Prostate gland (tissue), 2 donors: ENCODE results near the gene EVC2. TPM values are rescaled to one million over a fixed set of nuclear protein-coding genes. Genes with fewer than 3 reads are reported as not detected.

Source experiments
- DNase-seq: peaks from one replicate; pipeline ENCODE4 v3.0.0-alpha.2; 2019; ENCODE audit warnings: low spot score
- H3K27ac ChIP-seq, 2 donors: fragments of 200-600 bp; sonication (generic); 2 replicates each; pipeline ENCODE4 v1.5.1; 2017 to 2019
- H3K27me3 ChIP-seq: fragments of 200-600 bp; sonication (generic); replicated peaks from 2 replicates; pipeline ENCODE4 v1.5.1; 2019; ENCODE audit not compliant: insufficient read depth
- H3K36me3 ChIP-seq, 2 donors: fragments of 200-600 bp; sonication (generic); 1 replicate in 1 of 2; 2 replicates in 1 of 2; pipeline versions ENCODE4 v1.5.1 to v1.8.1; 2017 to 2019
- H3K4me1 ChIP-seq: fragments of 200-600 bp; sonication (generic); replicated peaks from 2 replicates; pipeline ENCODE4 v1.5.1; 2019
- H3K4me3 ChIP-seq, 2 donors: fragments of 200-600 bp; sonication (generic); 2 replicates each; pipeline ENCODE4 v1.5.1; 2017 to 2019
- H3K9me3 ChIP-seq: fragments of 200-600 bp; sonication (generic); 2 replicates; pipeline ENCODE4 v1.5.1; 2017
- CTCF ChIP-seq, 4 experiments: fragments of 200-600 bp in 2 of 4; fragments of 450-650 bp in 2 of 4; sonication (generic) in 2 of 4; IDR thresholded peaks; 1 replicate in 3 of 4; 2 replicates in 1 of 4; pipeline ENCODE4 v1.5.1; 2016 to 2019; ENCODE audit warnings: antibody characterized with exemption in 4 of 4, mild to moderate bottlenecking in 2 of 4, moderate library complexity in 2 of 4
- POLR2A ChIP-seq: fragments of 450-650 bp; IDR thresholded peaks from one replicate; pipeline ENCODE4 v1.6.1; 2016; ENCODE audit warnings: antibody characterized with exemption, mild to moderate bottlenecking
- POLR2AphosphoS5 ChIP-seq: sonication (generic); formaldehyde crosslinking; IDR thresholded peaks from one replicate; pipeline ENCODE4 v1.6.1; 2017; ENCODE audit warnings: antibody characterized with exemption
- WGBS: methylation state at CpG from one replicate; pipeline ENCODE4 v1.1.5; 2018; 5-methylcytosine and 5-hydroxymethylcytosine counted together
- intact Hi-C: fragments of 100-400 bp; cut with DNase I; formaldehyde crosslinking; loops from one replicate; pipeline ENCODE4 v1.14.2; 2022
- total RNA-seq, 2 donors: library from RNA; depleted of rRNA; stranded (reverse); fragments of >200 nt; gene quantifications; one replicate each; pipeline ENCODE4 v1.1.0, GENCODE V29; 2016

Gene EVC2
- total RNA-seq = 10 to 100 TPM in 1 of 2 donors, 1 to 10 TPM in 1; 7.6 to 11.0 TPM

GRCh38 chr4:5708449-5709206 lies at the start of gene EVC2:
Gene EVC2 (minus strand): TSS chr4:5708559. CDS start chr4:5708513, 46 bp downstream.
- TF ChIP-seq POLR2A (peak; percentile 44), CTCF (IDR thresholded peaks at IDR 0.05) (no peak), POLR2AphosphoS5 (peak; percentile 54)
- no peaks in the 10 kb centered on the region for H3K27me3 ChIP-seq
- intact Hi-C loops = no loop called here
- WGBS = 15% methylated on average over 31 of the region's 57 CpGs
- no peaks in the 10 kb centered on the region for H3K9me3 ChIP-seq
- peak within 1 kb of the TSS; percentile 60 to 61 for H3K4me3 ChIP-seq
- H3K27ac ChIP-seq = peak within 1 kb of the TSS; percentile 78 to 83
- DNase-seq = peak; percentile 65
- H3K36me3 ChIP-seq = no peaks in the 10 kb centered on the region
- peaks cover 4% of the 10 kb centered on the region for H3K4me1 ChIP-seq

- Histone ChIP-seq H3K27me3 (no peaks in the 10 kb centered on the region), H3K4me1 (no peaks in the 10 kb centered on the region), H3K4me3 (no peak overlapping the region), H3K27ac (no peak overlapping the region), H3K9me3 (no peaks in the 10 kb centered on the region), H3K36me3 (no peaks in the 10 kb centered on the region)
- intact Hi-C loops = no loop called here
- 92% methylated on average over 10 of the region's 10 CpGs for WGBS
- DNase-seq = no peak
- TF ChIP-seq POLR2A (no peak), CTCF (IDR thresholded peaks at IDR 0.05) (no peak), POLR2AphosphoS5 (no peak)
Measured at GRCh38 chr4:5757954-5758353, 49.6 kb upstream of the EVC2 start.

- DNase-seq = no peak
- no peaks in the 10 kb centered on the region for H3K9me3 ChIP-seq
- H3K36me3 ChIP-seq = no peaks in the 10 kb centered on the region
- intact Hi-C loops = no loop called here
- WGBS = 98% methylated on average over 4 of the region's 4 CpGs
- no peaks in the 10 kb centered on the region for H3K27me3 ChIP-seq
- H3K4me1 ChIP-seq = no peaks in the 10 kb centered on the region
- TF ChIP-seq POLR2A = no peak
- no peak for TF ChIP-seq POLR2AphosphoS5
- no peak for TF ChIP-seq CTCF (IDR thresholded peaks at IDR 0.05)
- no peak overlapping the region for H3K27ac ChIP-seq
- H3K4me3 ChIP-seq = no peak overlapping the region
Measured at GRCh38 chr4:5757536-5757935, 49.2 kb upstream of the EVC2 start.

- WGBS = 96% methylated on average over 7 of the region's 7 CpGs
- Histone ChIP-seq H3K27ac (no peak overlapping the region), H3K36me3 (no peaks in the 10 kb centered on the region), H3K4me1 (no peaks in the 10 kb centered on the region), H3K27me3 (no peaks in the 10 kb centered on the region), H3K4me3 (no peak overlapping the region), H3K9me3 (no peaks in the 10 kb centered on the region)
- no peak for DNase-seq
- intact Hi-C loops = no loop called here
- TF ChIP-seq POLR2A = no peak
- no peak for TF ChIP-seq CTCF (IDR thresholded peaks at IDR 0.05)
- no peak for TF ChIP-seq POLR2AphosphoS5
Measured at GRCh38 chr4:5757091-5757490, 48.7 kb upstream of the EVC2 start.

GRCh38 chr4:5756271-5756670 lies 47.9 kb upstream of the EVC2 start:
- DNase-seq = no peak
- TF ChIP-seq CTCF (IDR thresholded peaks at IDR 0.05) (no peak), POLR2AphosphoS5 (no peak), POLR2A (no peak)
- intact Hi-C loops = no loop called here
- H3K36me3 ChIP-seq = no peaks in the 10 kb centered on the region
- no peak overlapping the region for H3K4me3 ChIP-seq
- WGBS = 92% methylated on average over 9 of the region's 9 CpGs
- no peak overlapping the region for H3K27ac ChIP-seq
- H3K27me3 ChIP-seq = no peaks in the 10 kb centered on the region
- H3K4me1 ChIP-seq = no peaks in the 10 kb centered on the region
- H3K9me3 ChIP-seq = no peaks in the 10 kb centered on the region
